Activated CD4-positive, alpha-beta T cell treated with anti-CD3 and anti-CD28 coated beads, Interleukin-2, amount 10 ng/mL, durations not matched to agents 7 days and 5 days (primary cell): ENCODE measurements around the gene PDZK1IP1. TPM values are rescaled to one million over a fixed set of nuclear protein-coding genes. Genes with fewer than 3 reads are reported as not detected.
A peak's percentile ranks its signal among the peaks of the same experiment; 100 is the strongest.

Source experiments
- CTCF ChIA-PET: fragments of 350-600 bp; sonication (Branson Sonifier 250); formaldehyde crosslinking; loops from one replicate; lab custom pipeline; 2021; ENCODE audit warnings: antibody characterized with exemption; lab: Charles Lee
- POLR2A ChIA-PET: fragments of 350-600 bp; sonication (Branson Sonifier 250); formaldehyde crosslinking; loops from one replicate; lab custom pipeline; 2021; ENCODE audit warnings: antibody characterized with exemption; lab: Charles Lee
- DNase-seq: peaks from one replicate; pipeline ENCODE4 v3.0.0-alpha.2; 2020
- H3K27ac Mint-ChIP-seq: one replicate; pipeline ENCODE4 v1.8.0; 2021; ENCODE audit warnings: mild to moderate bottlenecking, moderate library complexity, mixed read lengths
- H3K27me3 Mint-ChIP-seq: one replicate; pipeline ENCODE4 v1.8.0; 2021; ENCODE audit warnings: mixed read lengths
- H3K36me3 Mint-ChIP-seq: one replicate; pipeline ENCODE4 v1.8.0; 2021; ENCODE audit warnings: low read depth, mixed read lengths
- H3K4me1 Mint-ChIP-seq: one replicate; pipeline ENCODE4 v1.8.0; 2021; ENCODE audit warnings: mixed read lengths
- H3K4me3 Mint-ChIP-seq: one replicate; pipeline ENCODE4 v1.8.0; 2021; ENCODE audit warnings: mild to moderate bottlenecking, moderate library complexity, mixed read lengths
- H3K9me3 Mint-ChIP-seq: one replicate; pipeline ENCODE4 v1.8.0; 2021; ENCODE audit warnings: mixed read lengths
- total RNA-seq, 2 experiments: library from RNA; stranded (reverse); gene quantifications; one replicate each; pipeline ENCODE4 v1.2.3, GENCODE V29; 2021

The PDZK1IP1 gene
- total RNA-seq, 2 experiments from 2014 or later, result not detected

- Mint-ChIP-seq H3K27me3 (peaks cover 17% of the 10 kb centered on the region), H3K4me1 (peaks cover 8% of the 10 kb centered on the region), H3K27ac (peak overlapping the region; percentile 2), H3K36me3 (no peaks in the 10 kb centered on the region), H3K9me3 (no peaks in the 10 kb centered on the region), H3K4me3 (no peak overlapping the region)
- no peak for DNase-seq
- POLR2A ChIA-PET, result no interaction called here
- CTCF ChIA-PET, result interaction anchor here (0.7 to 2.8 kb wide), 3 partner anchors 9 to 31 kb away, joined by 4 to 11 read pairs (median 5); partner anchors contain the start of gene PDZK1IP1
Observed at GRCh38 chr1:47180603-47181094, 9.2 kb downstream of the PDZK1IP1 start.

DNA sequence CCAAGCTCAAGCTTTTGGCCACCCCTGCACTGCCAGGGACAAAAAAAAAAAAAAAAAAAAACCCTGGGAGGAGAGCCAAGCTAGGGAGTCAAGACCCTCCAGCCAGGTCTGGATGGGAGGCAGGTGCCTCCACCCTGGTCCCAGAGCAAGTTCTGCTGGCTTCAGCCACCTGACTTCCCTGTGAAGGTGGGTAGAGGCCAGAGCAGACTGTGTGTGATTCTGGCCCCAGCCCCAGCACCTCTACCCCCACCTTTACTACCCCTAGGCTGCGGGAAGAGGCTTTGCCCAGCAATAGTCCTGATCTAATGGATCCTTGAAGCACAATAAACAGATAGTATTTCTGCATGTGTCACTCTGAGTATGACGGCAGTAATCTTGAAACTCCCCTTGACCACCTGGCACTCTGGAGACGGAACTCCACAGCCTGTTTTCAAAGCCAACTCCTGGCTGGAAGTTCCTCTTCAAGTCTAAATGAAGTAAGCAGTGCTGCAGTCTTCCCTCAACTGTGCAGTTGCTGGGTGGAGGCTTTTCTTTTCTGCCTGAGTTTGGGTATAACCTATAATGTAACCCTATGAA lies 9.8 kb downstream of the PDZK1IP1 start:
- ChIA-PET POLR2A (interaction anchor here (0.5 kb wide), 1 partner anchor 77 kb away, joined by 5 read pairs; no protein-coding TSS in a partner anchor), CTCF (interaction anchor here (0.9 to 2.8 kb wide), 9 partner anchors 8 to 546 kb away, joined by 4 to 23 read pairs (median 8); partner anchors contain the start of genes FOXD2 and PDZK1IP1)
- Mint-ChIP-seq H3K9me3 (no peaks in the 10 kb centered on the region), H3K27me3 (peaks cover 21% of the 10 kb centered on the region), H3K4me3 (no peak overlapping the region), H3K27ac (peak overlapping the region; percentile 2), H3K4me1 (peaks cover 8% of the 10 kb centered on the region), H3K36me3 (no peaks in the 10 kb centered on the region)
- DNase-seq, result no peak

DNA sequence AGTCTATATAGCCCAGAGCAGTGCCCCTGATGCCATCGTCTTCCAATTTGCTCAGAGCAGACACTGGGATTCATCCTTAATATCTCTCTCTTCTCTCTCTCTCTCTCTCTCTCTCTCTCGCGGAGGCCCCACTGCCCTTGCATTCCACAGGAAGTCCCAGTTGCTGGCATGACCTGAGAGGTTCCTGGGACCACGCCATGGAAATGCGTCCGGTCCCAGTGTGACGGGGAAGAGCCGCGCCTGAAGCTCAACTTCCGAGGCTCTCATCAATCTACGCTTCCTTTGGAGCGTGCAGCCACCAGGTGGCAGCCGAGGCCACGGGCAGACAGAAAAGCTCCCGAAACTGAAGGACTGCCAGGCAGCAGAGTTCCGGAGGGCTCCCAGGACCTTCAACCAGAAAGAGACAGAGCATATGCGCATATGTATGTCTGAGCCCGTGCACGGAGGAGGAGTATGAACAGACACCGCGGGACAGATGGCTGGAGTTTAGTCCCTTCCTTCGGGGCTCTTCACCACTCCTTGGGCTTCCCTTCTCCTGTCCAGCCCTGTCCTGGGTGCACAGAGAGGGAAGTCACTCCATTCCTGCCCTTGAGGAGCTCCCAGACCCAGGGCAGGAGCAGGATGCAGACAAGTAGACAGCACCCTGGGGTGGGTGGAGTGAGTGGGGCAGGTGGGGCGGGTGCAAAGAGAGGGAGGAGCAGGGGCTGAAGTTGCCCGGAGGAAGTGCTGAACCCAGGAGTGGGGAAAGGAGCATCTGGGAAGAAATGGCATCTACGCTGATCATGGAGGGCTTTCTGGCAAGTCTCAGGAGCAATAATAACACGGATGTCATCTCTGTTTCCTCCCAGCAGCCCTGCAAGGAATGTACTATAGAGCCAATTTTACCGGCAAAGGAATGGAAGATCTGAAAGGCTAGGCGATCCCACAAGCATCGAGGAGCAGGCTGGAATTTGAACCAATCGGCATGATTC lies 10.5 kb downstream of the PDZK1IP1 start:
- Mint-ChIP-seq H3K4me3 (peak overlapping the region; percentile 71), H3K27me3 (peaks cover 26% of the 10 kb centered on the region)

DNA sequence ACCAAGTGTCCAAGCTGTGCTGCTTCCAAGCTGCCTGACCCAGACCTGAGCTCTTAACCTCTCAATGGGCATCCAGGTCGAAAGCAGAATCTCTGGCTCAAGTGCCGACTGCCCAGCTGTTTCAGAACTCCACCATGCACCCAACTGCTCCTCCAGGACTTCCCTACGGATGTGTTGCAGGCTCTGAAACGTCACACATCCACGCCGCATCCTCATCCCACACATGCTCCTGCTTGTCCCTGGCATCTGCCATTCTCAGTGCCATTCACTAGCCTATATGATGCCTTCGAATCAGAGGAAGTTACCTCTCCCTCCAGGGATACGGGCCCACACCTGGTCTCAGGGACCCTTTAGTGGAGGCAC lies 11.2 kb downstream of the PDZK1IP1 start:
- H3K9me3 Mint-ChIP-seq, result no peaks in the 10 kb centered on the region
- H3K27me3 Mint-ChIP-seq, result peaks cover 30% of the 10 kb centered on the region
- no peak for DNase-seq
- no peak overlapping the region for H3K27ac Mint-ChIP-seq
- POLR2A ChIA-PET, result no interaction called here
- peak overlapping the region; percentile 71 for H3K4me3 Mint-ChIP-seq
- H3K36me3 Mint-ChIP-seq, result no peaks in the 10 kb centered on the region
- CTCF ChIA-PET, result interaction anchor here (0.6 to 2.8 kb wide), 16 partner anchors 9 to 822 kb away, joined by 3 to 23 read pairs (median 5); partner anchors contain the start of genes FOXD2 and PDZK1IP1
- H3K4me1 Mint-ChIP-seq, result peaks cover 8% of the 10 kb centered on the region

More for the DNA sequence above, 10.5 kb downstream of the PDZK1IP1 start:
- CTCF ChIA-PET, result interaction anchor here (0.6 to 2.8 kb wide), 21 partner anchors 9 to 823 kb away, joined by 3 to 23 read pairs (median 4); partner anchors contain the start of genes FOXD2 and PDZK1IP1
- Mint-ChIP-seq H3K27ac (peak overlapping the region; percentile 87), H3K9me3 (no peaks in the 10 kb centered on the region), H3K4me1 (peaks cover 8% of the 10 kb centered on the region), H3K36me3 (no peaks in the 10 kb centered on the region)
- POLR2A ChIA-PET, result interaction anchor here (0.5 kb wide), 1 partner anchor 76 kb away, joined by 5 read pairs; no protein-coding TSS in a partner anchor
- peak; percentile 82 for DNase-seq

GRCh38 chr1:47178020-47178419 lies 11.8 kb downstream of the PDZK1IP1 start:
- H3K27ac Mint-ChIP-seq, result no peak overlapping the region
- no peak for DNase-seq
- H3K4me1 Mint-ChIP-seq, result peaks cover 8% of the 10 kb centered on the region
- no peak overlapping the region for H3K4me3 Mint-ChIP-seq
- H3K27me3 Mint-ChIP-seq, result peaks cover 30% of the 10 kb centered on the region
- no peaks in the 10 kb centered on the region for H3K9me3 Mint-ChIP-seq
- ChIA-PET POLR2A (no interaction called here), CTCF (interaction anchor here (0.8 to 2.8 kb wide), 7 partner anchors 12 to 260 kb away, joined by 3 to 23 read pairs (median 8); partner anchors contain the start of genes FOXD2 and PDZK1IP1)
- H3K36me3 Mint-ChIP-seq, result no peaks in the 10 kb centered on the region

DNA sequence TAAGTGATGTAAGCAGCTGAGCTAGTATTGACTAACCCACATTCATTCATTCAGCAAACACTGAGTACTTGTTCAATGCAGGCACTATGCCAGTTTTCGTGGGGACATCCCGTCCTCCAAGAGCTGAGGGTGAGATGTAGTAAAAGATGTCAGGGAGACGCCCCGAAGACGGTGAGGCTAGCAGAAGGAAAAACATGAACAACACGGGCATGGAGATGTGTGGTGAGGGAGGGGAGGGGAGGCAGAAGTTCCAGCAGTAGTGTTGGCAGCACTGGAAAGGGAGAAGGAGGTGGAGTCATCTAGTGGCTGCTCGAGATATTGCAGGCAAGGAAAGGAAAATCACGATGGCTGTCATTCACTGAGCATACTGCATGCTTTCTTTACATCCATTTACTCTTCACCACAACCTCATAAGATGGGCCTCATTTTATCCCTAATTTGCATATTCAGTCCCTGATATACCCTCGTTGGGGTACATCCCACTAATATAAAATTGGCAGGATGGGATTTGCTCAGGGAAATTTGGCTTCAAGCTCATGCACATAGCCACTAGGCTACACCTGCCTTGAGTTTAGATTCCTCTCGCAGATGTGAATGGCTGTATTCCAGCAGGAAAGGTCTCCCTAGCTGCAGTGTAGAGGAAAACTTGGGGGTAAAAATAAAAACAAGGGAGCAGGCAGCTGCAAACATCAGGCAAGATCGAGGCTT lies 14.5 kb downstream of the PDZK1IP1 start:
- Mint-ChIP-seq H3K9me3 (no peaks in the 10 kb centered on the region), H3K4me3 (no peak overlapping the region), H3K36me3 (no peaks in the 10 kb centered on the region), H3K4me1 (peaks cover 8% of the 10 kb centered on the region), H3K27me3 (peaks cover 25% of the 10 kb centered on the region), H3K27ac (no peak overlapping the region)
- CTCF ChIA-PET, result interaction anchor here (1.0 to 2.3 kb wide), 5 partner anchors 10 to 262 kb away, joined by 3 to 6 read pairs (median 3); partner anchors contain the start of gene FOXD2
- POLR2A ChIA-PET, result no interaction called here
- peak; percentile 56 for DNase-seq

GRCh38 chr1:47174656-47175020 lies 15.2 kb downstream of the PDZK1IP1 start:
- Mint-ChIP-seq H3K4me3 (no peak overlapping the region), H3K4me1 (peaks cover 7% of the 10 kb centered on the region), H3K36me3 (no peaks in the 10 kb centered on the region), H3K9me3 (no peaks in the 10 kb centered on the region), H3K27me3 (peaks cover 24% of the 10 kb centered on the region), H3K27ac (no peak overlapping the region)
- ChIA-PET CTCF (interaction anchor here (1.0 to 1.5 kb wide), 4 partner anchors 10 to 263 kb away, joined by 3 to 5 read pairs (median 3); partner anchors contain the start of gene FOXD2), POLR2A (no interaction called here)
- DNase-seq, result no peak

DNA sequence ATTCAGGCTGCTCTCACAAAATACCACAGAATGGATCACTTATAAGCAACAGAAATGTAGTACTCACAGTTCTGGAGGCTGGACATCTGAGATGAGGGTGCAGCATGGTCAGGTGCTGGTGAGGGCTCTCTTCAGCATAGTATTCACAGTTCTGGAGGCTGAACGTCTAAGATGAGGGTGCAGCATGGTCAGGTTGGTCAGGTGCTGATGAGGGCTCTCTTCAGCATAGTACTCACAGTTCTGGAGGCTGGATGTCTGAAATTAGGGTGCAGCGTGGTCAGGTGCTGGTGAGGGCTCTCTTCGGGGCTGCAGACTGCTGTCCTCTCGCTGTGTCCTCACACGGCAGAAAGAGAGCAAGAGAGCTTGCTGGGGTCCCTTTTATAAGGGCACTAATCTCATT lies 17.1 kb downstream of the PDZK1IP1 start:
- no peaks in the 10 kb centered on the region for H3K4me1 Mint-ChIP-seq
- CTCF ChIA-PET, result interaction anchor here (0.6 kb wide), 1 partner anchor 92 kb away, joined by 3 read pairs; no protein-coding TSS in a partner anchor
- no peak overlapping the region for H3K4me3 Mint-ChIP-seq
- DNase-seq, result no peak
- no peaks in the 10 kb centered on the region for H3K36me3 Mint-ChIP-seq
- H3K27ac Mint-ChIP-seq, result no peak overlapping the region
- peaks cover 27% of the 10 kb centered on the region for H3K27me3 Mint-ChIP-seq
- no peaks in the 10 kb centered on the region for H3K9me3 Mint-ChIP-seq
- POLR2A ChIA-PET, result no interaction called here

DNA sequence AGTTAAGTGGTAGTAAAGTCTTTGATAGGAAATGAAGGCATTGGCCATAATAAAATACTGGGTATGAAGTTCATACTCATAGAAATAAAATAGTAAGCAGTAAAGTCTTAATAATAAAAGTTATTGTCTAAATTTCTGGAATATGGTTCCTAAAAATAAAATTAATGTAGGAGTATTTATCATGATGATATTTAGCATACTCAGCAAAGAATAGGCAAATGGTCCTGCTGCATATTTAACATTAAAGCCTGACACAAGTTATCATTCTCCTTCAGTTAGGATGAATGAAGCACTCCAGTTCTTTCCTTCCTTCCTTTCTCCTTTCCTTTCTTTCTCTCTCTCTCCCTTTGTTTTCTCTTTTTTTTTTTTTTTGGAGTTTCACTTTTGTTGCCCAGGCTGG lies 25.3 kb downstream of the PDZK1IP1 start:
- Mint-ChIP-seq H3K4me3 (no peak overlapping the region), H3K27me3 (peaks cover 34% of the 10 kb centered on the region), H3K4me1 (no peaks in the 10 kb centered on the region), H3K27ac (no peak overlapping the region), H3K9me3 (no peaks in the 10 kb centered on the region), H3K36me3 (no peaks in the 10 kb centered on the region)
- CTCF ChIA-PET, result interaction anchor here (1.5 to 1.6 kb wide), 2 partner anchors 11 to 13 kb away, joined by 3 read pairs; no protein-coding TSS in a partner anchor
- no peak for DNase-seq
- POLR2A ChIA-PET, result no interaction called here

DNA sequence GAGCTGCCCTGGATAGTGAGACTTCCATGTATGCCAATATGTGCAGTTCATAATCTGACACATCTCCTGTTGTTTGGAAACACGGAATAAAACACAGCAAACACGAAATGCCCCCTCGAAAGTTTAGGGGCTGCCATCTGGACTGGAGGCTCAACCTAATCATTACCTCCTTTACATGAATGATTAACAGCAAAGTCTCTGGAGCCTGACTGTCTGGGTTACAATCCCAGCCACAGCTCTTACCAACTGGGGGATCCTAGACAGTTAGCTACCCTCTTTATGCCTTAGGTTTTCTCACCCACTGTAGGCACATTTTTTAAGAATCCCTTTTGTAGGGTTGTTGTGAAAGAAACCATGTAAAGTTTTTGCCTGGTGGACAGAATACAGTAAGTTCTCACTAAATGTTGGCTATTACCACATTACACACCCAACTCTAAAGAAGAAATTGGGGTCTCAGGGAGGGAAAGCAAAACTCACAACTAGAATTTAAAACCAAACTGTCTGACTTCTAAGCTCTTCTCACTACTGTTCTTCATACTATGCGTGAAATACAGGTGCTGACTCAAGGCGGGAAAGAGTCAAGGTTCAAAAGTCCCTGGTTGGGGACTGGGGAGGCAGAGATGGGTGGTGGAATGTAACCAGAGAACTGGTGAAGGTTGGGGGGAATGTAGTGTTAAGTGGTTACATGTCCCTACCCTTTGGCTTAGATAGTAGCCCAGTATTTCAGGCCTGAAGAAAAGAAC lies 28.4 kb downstream of the PDZK1IP1 start:
- Mint-ChIP-seq H3K4me3 (no peak overlapping the region), H3K27ac (no peak overlapping the region), H3K36me3 (no peaks in the 10 kb centered on the region), H3K9me3 (no peaks in the 10 kb centered on the region), H3K4me1 (no peaks in the 10 kb centered on the region), H3K27me3 (peaks cover 23% of the 10 kb centered on the region)
- CTCF ChIA-PET, result interaction anchor here (0.6 to 1.4 kb wide), 2 partner anchors 18 to 285 kb away, joined by 3 to 6 read pairs; no protein-coding TSS in a partner anchor
- POLR2A ChIA-PET, result no interaction called here
- no peak for DNase-seq

- no peak overlapping the region for H3K27ac Mint-ChIP-seq
- no peaks in the 10 kb centered on the region for H3K4me1 Mint-ChIP-seq
- no peak for DNase-seq
- ChIA-PET CTCF (interaction anchor here (1.4 kb wide), 1 partner anchor 18 kb away, joined by 6 read pairs; no protein-coding TSS in a partner anchor), POLR2A (no interaction called here)
- H3K4me3 Mint-ChIP-seq, result no peak overlapping the region
- H3K9me3 Mint-ChIP-seq, result no peaks in the 10 kb centered on the region
- H3K27me3 Mint-ChIP-seq, result peaks cover 28% of the 10 kb centered on the region
- no peaks in the 10 kb centered on the region for H3K36me3 Mint-ChIP-seq
Observed at GRCh38 chr1:47160716-47161115, 29.1 kb downstream of the PDZK1IP1 start.
